Natural killer cell (primary cell): ENCODE measurements around the gene ASTN2. TPM values are rescaled to one million over a fixed set of nuclear protein-coding genes. Genes with fewer than 3 reads are reported as not detected.

Experiments
- ATAC-seq, 3 donors: fragments of 150-1000 bp in 2 of 3; fragments of 200-7000 bp in 1 of 3; cut with Tn5 transposase; 1 replicate in 1 of 3; 2 replicates in 2 of 3; pipeline ENCODE4 v1.10.0; 2021; ENCODE audit warnings: mild to moderate bottlenecking in 2 of 3, moderate library complexity in 2 of 3
- DNase-seq, 2 donors: peaks; one replicate each; pipeline versions ENCODE4 v3.0.0 to v3.0.0-alpha.2; 2013 to 2021; ENCODE audit warnings: mixed read lengths in 1 of 2
- H3K27ac ChIP-seq: one replicate; pipeline ENCODE4 v1.5.1; 2013; ENCODE audit warnings: mild to moderate bottlenecking, low read length
- H3K27me3 ChIP-seq: one replicate; pipeline ENCODE4 v1.6.1; 2013; ENCODE audit warnings: low read length; ENCODE audit not compliant: control insufficient read depth, insufficient read depth
- H3K36me3 ChIP-seq: one replicate; pipeline ENCODE4 v1.6.1; 2013; ENCODE audit warnings: low read length; ENCODE audit not compliant: control insufficient read depth, insufficient read depth
- H3K4me1 ChIP-seq: one replicate; pipeline ENCODE4 v1.6.1; 2013; ENCODE audit warnings: low read length; ENCODE audit not compliant: control insufficient read depth, insufficient read depth
- H3K4me3 ChIP-seq: one replicate; pipeline ENCODE4 v1.5.1; 2013; ENCODE audit warnings: low read length
- H3K9me3 ChIP-seq: one replicate; pipeline ENCODE4 v1.6.1; 2013; ENCODE audit warnings: low read length; ENCODE audit not compliant: control insufficient read depth, insufficient read depth
- H3K27ac Mint-ChIP-seq, 2 donors: one replicate each; pipeline ENCODE4 v1.8.0; 2022; ENCODE audit warnings: mild to moderate bottlenecking in 2 of 2, mixed read lengths in 2 of 2, moderate library complexity in 1 of 2
- H3K27me3 Mint-ChIP-seq, 2 donors: one replicate each; pipeline ENCODE4 v1.8.0; 2022; ENCODE audit warnings: low read depth in 2 of 2, mixed read lengths in 2 of 2
- H3K36me3 Mint-ChIP-seq: one replicate; pipeline ENCODE4 v1.8.0; 2022; ENCODE audit warnings: mixed read lengths
- H3K4me1 Mint-ChIP-seq, 2 donors: one replicate each; pipeline ENCODE4 v1.8.0; 2022; ENCODE audit warnings: mixed read lengths in 2 of 2
- H3K4me3 Mint-ChIP-seq: one replicate; pipeline ENCODE4 v1.8.0; 2022; ENCODE audit warnings: mild to moderate bottlenecking, moderate library complexity, mixed read lengths
- H3K9me3 Mint-ChIP-seq, 2 donors: one replicate each; pipeline ENCODE4 v1.8.0; 2022; ENCODE audit warnings: mixed read lengths in 2 of 2
- CTCF ChIP-seq: fragments of 200-600 bp; IDR thresholded peaks from one replicate; pipeline ENCODE4 v1.8.0; 2022; ENCODE audit warnings: antibody characterized with exemption
- WGBS: methylation state at CpG from one replicate; pipeline ENCODE4 v1.1.7; 2013; ENCODE audit warnings: missing lambda C conversion rate; ENCODE audit not compliant: insufficient coverage; 5-methylcytosine and 5-hydroxymethylcytosine counted together
- intact Hi-C: fragments of 100-400 bp; cut with micrococcal nuclease; formaldehyde crosslinking; loops from one replicate; pipeline ENCODE4 v1.14.2; 2022
- total RNA-seq, 4 donors: library from RNA; stranded (reverse); fragments of 120-200 nt in 1 of 4; gene quantifications; one replicate each; pipeline versions ENCODE4 v1.2.3 to v1.2.4, GENCODE V29; 2013 to 2022

ASTN2 gene
- total RNA-seq, 3 donors from 2014 or later (not counting 1 experiment from before 2014, with no cell fraction given), result 3.0 to 3.5 (median 3.2) TPM

GRCh38 chr9:116405321-116405720, 1009.5 kb downstream of the ASTN2 start:
- H3K27ac Mint-ChIP-seq, result no peak overlapping the region
- no peaks in the 10 kb centered on the region for H3K4me1 Mint-ChIP-seq
- H3K27me3 ChIP-seq, result no peaks in the 10 kb centered on the region
- no peak for ATAC-seq
- no peaks in the 10 kb centered on the region for H3K36me3 ChIP-seq
- no peaks in the 10 kb centered on the region for H3K4me1 ChIP-seq
- no peak overlapping the region for H3K27ac ChIP-seq
- no peak for TF ChIP-seq CTCF
- intact Hi-C loops, result no loop called here
- 92% methylated on average over 1 of the region's 1 CpG for WGBS
- H3K27me3 Mint-ChIP-seq, result no peaks in the 10 kb centered on the region
- no peak overlapping the region for H3K4me3 Mint-ChIP-seq
- H3K9me3 ChIP-seq, result no peaks in the 10 kb centered on the region
- peaks cover 2 to 11% of the 10 kb centered on the region in 2 donors for H3K9me3 Mint-ChIP-seq
- no peak overlapping the region for H3K4me3 ChIP-seq
- DNase-seq, result no peak
- H3K36me3 Mint-ChIP-seq, result no peaks in the 10 kb centered on the region

- no peaks in the 10 kb centered on the region for H3K27me3 Mint-ChIP-seq
- 96% methylated on average over 3 of the region's 3 CpGs for WGBS
Measured at GRCh38 chr9:116404228-116404627, 1010.6 kb downstream of the ASTN2 start.

GRCh38 chr9:116403171-116403570, 1011.7 kb downstream of the ASTN2 start:
- ATAC-seq, result no peak

More at GRCh38 chr9:116404228-116404627, 1010.6 kb downstream of the ASTN2 start:
- H3K4me3 ChIP-seq, result no peak overlapping the region
- no peaks in the 10 kb centered on the region for H3K27me3 ChIP-seq
- Mint-ChIP-seq H3K4me3 (no peak overlapping the region), H3K9me3 (peaks cover 4 to 11% of the 10 kb centered on the region in 2 donors), H3K27ac (no peak overlapping the region), H3K4me1 (no peaks in the 10 kb centered on the region), H3K36me3 (no peaks in the 10 kb centered on the region)
- ATAC-seq, result no peak
- H3K9me3 ChIP-seq, result no peaks in the 10 kb centered on the region
- H3K27ac ChIP-seq, result no peak overlapping the region
- TF ChIP-seq CTCF, result no peak
- DNase-seq, result no peak
- H3K4me1 ChIP-seq, result no peaks in the 10 kb centered on the region
- intact Hi-C loops, result no loop called here
- no peaks in the 10 kb centered on the region for H3K36me3 ChIP-seq

More at GRCh38 chr9:116403171-116403570, 1011.7 kb downstream of the ASTN2 start:
- Mint-ChIP-seq H3K27ac (no peak overlapping the region), H3K4me3 (no peak overlapping the region), H3K9me3 (peaks cover 4 to 10% of the 10 kb centered on the region in 2 donors), H3K4me1 (no peaks in the 10 kb centered on the region), H3K27me3 (no peaks in the 10 kb centered on the region), H3K36me3 (no peaks in the 10 kb centered on the region)
- TF ChIP-seq CTCF, result no peak
- no peaks in the 10 kb centered on the region for H3K9me3 ChIP-seq
- no peak for DNase-seq
- H3K36me3 ChIP-seq, result no peaks in the 10 kb centered on the region
- H3K4me1 ChIP-seq, result no peaks in the 10 kb centered on the region
- H3K4me3 ChIP-seq, result no peak overlapping the region
- intact Hi-C loops, result no loop called here
- no peak overlapping the region for H3K27ac ChIP-seq
- H3K27me3 ChIP-seq, result no peaks in the 10 kb centered on the region
